ENCODE measurements around the gene TNFRSF13B.
"Not testable (repeated sequence)": the region's sequence is repeated elsewhere in the genome, so short reads cannot be mapped to it uniquely, and the experiment has no call there.

The TNFRSF13B gene

DNA sequence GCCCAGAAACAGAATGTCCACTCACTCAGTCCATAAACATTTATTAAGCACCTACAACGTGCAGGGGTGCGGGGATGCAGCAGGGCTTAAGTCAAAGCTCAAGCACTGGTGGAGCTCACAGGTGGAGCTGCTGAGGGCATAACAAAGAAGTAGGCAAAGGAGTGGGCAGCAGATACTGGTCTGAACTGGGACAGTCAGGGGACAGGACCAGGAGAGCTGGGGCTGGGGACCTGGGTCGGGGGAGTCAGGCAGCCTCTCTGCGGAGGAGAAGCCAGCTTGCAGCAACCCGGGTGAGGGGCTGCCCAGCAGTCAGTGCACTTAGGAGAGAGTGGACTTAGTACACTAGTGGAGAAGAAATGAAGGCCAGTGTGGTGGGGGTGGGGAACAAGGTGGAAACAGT, 10.0 kb upstream of the TNFRSF13B start:
- Histone ChIP-seq H3K4me2 (ENCODE audit: insufficient read depth, low read length) (no peak overlapping the region), H3K27ac (ENCODE audit: low read length) (no peak overlapping the region), H3K4me3 (ENCODE audit: low read depth in 1 of 2, low read length in 2 of 2) (no peak overlapping the region), H3K27me3 (ENCODE audit: insufficient read depth, low read length, poor library complexity) (no peaks in the 10 kb centered on the region), H3K79me2 (ENCODE audit: insufficient read depth, low read length) (no peaks in the 10 kb centered on the region), H3K4me1 (ENCODE audit: insufficient read depth, low read length) (peaks cover 46% of the 10 kb centered on the region), H3K36me3 (ENCODE audit: insufficient read depth, low read length) (no peaks in the 10 kb centered on the region), H3K9me3 (ENCODE audit: insufficient read depth, low read length, severe bottlenecking) (no peaks in the 10 kb centered on the region), H2AFZ (ENCODE audit: low read depth, low read length) (no peak overlapping the region), H4K20me1 (ENCODE audit: insufficient read depth, low read length) (no peaks in the 10 kb centered on the region), H3K9ac (ENCODE audit: low read depth, low read length) (no peak overlapping the region)
- TF ChIP-seq, protein P1, sequence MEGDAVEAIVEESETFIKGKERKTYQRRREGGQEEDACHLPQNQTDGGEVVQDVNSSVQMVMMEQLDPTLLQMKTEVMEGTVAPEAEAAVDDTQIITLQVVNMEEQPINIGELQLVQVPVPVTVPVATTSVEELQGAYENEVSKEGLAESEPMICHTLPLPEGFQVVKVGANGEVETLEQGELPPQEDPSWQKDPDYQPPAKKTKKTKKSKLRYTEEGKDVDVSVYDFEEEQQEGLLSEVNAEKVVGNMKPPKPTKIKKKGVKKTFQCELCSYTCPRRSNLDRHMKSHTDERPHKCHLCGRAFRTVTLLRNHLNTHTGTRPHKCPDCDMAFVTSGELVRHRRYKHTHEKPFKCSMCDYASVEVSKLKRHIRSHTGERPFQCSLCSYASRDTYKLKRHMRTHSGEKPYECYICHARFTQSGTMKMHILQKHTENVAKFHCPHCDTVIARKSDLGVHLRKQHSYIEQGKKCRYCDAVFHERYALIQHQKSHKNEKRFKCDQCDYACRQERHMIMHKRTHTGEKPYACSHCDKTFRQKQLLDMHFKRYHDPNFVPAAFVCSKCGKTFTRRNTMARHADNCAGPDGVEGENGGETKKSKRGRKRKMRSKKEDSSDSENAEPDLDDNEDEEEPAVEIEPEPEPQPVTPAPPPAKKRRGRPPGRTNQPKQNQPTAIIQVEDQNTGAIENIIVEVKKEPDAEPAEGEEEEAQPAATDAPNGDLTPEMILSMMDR (IDR thresholded peaks at IDR 0.05; ENCODE audit: borderline replicate concordance, extremely low read depth, low read length, poor library complexity, severe bottlenecking), result no peak
- no peak for TF ChIP-seq EZH2 (IDR thresholded peaks at IDR 0.05; ENCODE audit: borderline replicate concordance, low read depth, low read length, severe bottlenecking)
- DNase-seq (peak; percentile 2), ATAC-seq (ENCODE audit: insufficient read depth, low read depth) (no peak)

DNA sequence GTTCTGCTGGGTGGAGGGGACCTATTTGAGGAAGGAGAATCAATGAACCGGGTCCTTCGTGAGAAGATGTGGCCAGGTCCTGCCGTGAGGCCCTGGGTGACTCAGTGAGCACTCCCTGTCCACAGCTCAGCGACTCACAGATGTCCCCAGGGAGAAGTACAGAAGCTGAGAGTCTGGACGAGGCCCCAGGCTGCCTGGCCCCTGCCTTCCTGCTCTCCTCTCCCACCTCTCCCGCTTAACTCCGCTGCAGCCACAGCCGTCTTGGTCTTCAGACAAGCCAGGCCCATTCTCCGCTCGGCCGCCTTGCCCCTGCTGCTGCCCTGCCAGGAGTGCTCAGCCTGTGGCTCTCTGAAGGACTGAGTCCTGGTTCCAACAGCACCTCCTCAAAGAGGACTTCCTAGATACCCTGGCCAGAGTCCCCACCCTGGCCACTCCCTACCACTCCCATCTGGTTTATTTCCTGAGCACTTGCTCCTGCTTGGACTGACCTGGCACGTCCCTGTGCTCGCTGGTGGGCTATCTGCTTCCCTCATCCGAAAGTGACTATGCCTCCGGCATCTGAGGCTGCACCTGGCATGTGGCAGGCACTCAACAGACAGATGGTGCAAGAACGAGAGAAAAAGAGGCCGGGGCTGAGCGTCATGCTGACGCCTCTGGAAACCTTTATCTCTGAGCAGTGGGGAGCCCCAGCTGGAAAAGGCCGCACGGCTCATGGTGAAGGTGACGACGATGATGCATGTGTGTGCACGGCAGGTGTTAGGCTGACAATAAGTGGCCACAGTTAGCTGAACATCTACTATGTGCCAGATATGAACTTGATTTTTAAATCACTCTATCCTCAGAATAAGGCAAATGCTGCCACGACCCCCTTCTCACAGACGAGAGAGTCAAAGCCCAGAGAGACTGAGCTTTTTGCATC, 9.2 kb upstream of the TNFRSF13B start:
- peak; percentile 1 for DNase-seq
- Histone ChIP-seq H3K4me2 (ENCODE audit: insufficient read depth, low read length) (no peak overlapping the region), H3K4me1 (ENCODE audit: insufficient read depth, low read length) (peaks cover 46% of the 10 kb centered on the region)

DNA sequence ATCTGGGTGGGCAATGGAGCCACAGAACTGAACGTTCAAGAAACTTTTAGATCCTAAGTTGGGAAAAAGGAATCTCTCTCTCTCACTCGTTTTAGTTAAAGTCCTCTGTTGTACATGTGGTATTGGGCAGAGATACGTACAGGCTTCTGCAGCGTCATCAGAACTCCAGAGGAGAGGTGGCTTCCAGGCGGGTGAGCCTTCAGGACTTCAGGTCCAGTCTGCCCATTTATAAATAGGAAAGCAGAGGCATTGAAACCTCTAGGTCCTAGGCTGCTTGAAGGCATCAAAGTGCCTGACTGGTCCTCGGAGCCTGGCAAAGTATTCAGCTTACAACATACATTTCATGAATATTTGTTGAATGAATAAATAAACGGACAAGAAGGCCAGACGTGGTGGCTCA, 8.1 kb upstream of the TNFRSF13B start:
- ATAC-seq (ENCODE audit: insufficient read depth, low read depth), result no peak
- no peak overlapping the region for H3K4me2 ChIP-seq (ENCODE audit: insufficient read depth, low read length)
- peaks cover 46% of the 10 kb centered on the region for H3K4me1 ChIP-seq (ENCODE audit: insufficient read depth, low read length)
- TF ChIP-seq, protein P1 (IDR thresholded peaks at IDR 0.05; ENCODE audit: borderline replicate concordance, extremely low read depth, low read length, poor library complexity, severe bottlenecking), result no peak
- no peak for TF ChIP-seq EZH2 (IDR thresholded peaks at IDR 0.05; ENCODE audit: borderline replicate concordance, low read depth, low read length, severe bottlenecking)
- no peak overlapping the region for H2AFZ ChIP-seq (ENCODE audit: low read depth, low read length)
- H4K20me1 ChIP-seq (ENCODE audit: insufficient read depth, low read length), result no peaks in the 10 kb centered on the region
- H3K9ac ChIP-seq (ENCODE audit: low read depth, low read length), result no peak overlapping the region
- no peaks in the 10 kb centered on the region for H3K27me3 ChIP-seq (ENCODE audit: insufficient read depth, low read length, poor library complexity)
- no peak overlapping the region for H3K27ac ChIP-seq (ENCODE audit: low read length)
- no peaks in the 10 kb centered on the region for H3K9me3 ChIP-seq (ENCODE audit: insufficient read depth, low read length, severe bottlenecking)
- H3K36me3 ChIP-seq (ENCODE audit: insufficient read depth, low read length), result no peaks in the 10 kb centered on the region
- DNase-seq, result no peak
- no peaks in the 10 kb centered on the region for H3K79me2 ChIP-seq (ENCODE audit: insufficient read depth, low read length)
- H3K4me3 ChIP-seq (ENCODE audit: low read depth in 1 of 2, low read length in 2 of 2), result no peak overlapping the region

More for the DNA sequence above, 9.2 kb upstream of the TNFRSF13B start:
- Histone ChIP-seq H4K20me1 (ENCODE audit: insufficient read depth, low read length) (no peaks in the 10 kb centered on the region), H3K4me3 (ENCODE audit: low read depth in 1 of 2, low read length in 2 of 2) (no peak overlapping the region), H3K9ac (ENCODE audit: low read depth, low read length) (no peak overlapping the region), H3K36me3 (ENCODE audit: insufficient read depth, low read length) (no peaks in the 10 kb centered on the region), H3K27me3 (ENCODE audit: insufficient read depth, low read length, poor library complexity) (no peaks in the 10 kb centered on the region), H3K9me3 (ENCODE audit: insufficient read depth, low read length, severe bottlenecking) (no peaks in the 10 kb centered on the region), H2AFZ (ENCODE audit: low read depth, low read length) (no peak overlapping the region), H3K79me2 (ENCODE audit: insufficient read depth, low read length) (no peaks in the 10 kb centered on the region), H3K27ac (ENCODE audit: low read length) (peak overlapping the region; percentile 15; the same call in 1 of the 2 replicates)
- TF ChIP-seq, protein P1 (IDR thresholded peaks at IDR 0.05; ENCODE audit: borderline replicate concordance, extremely low read depth, low read length, poor library complexity, severe bottlenecking), result no peak
- no peak for TF ChIP-seq EZH2 (IDR thresholded peaks at IDR 0.05; ENCODE audit: borderline replicate concordance, low read depth, low read length, severe bottlenecking)
- no peak for ATAC-seq (ENCODE audit: insufficient read depth, low read depth)

DNA sequence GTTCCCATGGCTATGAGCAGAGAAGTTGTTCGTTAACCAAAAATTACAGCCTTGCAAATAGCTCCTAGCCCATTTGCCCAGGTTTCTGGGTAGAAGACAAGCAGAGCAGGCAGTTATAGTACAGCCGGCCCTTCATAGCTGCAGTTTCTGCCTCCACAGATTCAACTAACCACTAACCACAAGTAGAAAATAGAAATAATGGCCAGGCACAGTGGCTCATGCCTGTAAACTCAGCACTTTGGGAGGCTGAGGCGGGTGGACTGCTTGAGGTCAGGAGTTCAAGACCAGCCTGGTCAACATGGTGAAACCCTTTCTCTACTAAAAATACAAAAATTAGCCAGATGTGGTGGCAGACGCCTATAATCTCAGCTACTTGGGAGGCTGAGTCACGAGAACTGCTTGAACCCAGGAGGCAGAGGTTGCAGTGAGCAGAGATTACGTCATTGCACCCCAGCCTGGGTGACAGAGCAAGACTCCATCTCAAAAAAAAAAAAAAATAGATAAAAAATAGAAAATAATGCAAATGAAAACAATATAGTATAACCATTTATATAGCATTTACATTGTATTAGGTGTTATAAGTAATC, 7.4 kb upstream of the TNFRSF13B start:
- H3K9ac ChIP-seq (ENCODE audit: low read depth, low read length); ATAC-seq (ENCODE audit: insufficient read depth, low read depth): not testable (repeated sequence)

More for the DNA sequence above, 7.4 kb upstream of the TNFRSF13B start:
- not testable (repeated sequence) for H3K27me3 ChIP-seq (ENCODE audit: insufficient read depth, low read length, poor library complexity); DNase-seq; H3K9me3 ChIP-seq (ENCODE audit: insufficient read depth, low read length, severe bottlenecking); H3K79me2 ChIP-seq (ENCODE audit: insufficient read depth, low read length); H3K4me3 ChIP-seq (ENCODE audit: low read depth in 1 of 2, low read length in 2 of 2); H2AFZ ChIP-seq (ENCODE audit: low read depth, low read length); H4K20me1 ChIP-seq (ENCODE audit: insufficient read depth, low read length); H3K36me3 ChIP-seq (ENCODE audit: insufficient read depth, low read length); H3K4me2 ChIP-seq (ENCODE audit: insufficient read depth, low read length)
- H3K4me1 ChIP-seq (ENCODE audit: insufficient read depth, low read length), result peaks cover 52% of the 10 kb centered on the region
- peak overlapping the region; percentile 61 for H3K27ac ChIP-seq (ENCODE audit: low read length)

Measured in DND-41 (cell line).